HepG2 (cell line): Measurements from ENCODE around the gene CNTFR. TPM values are rescaled to one million over a fixed set of nuclear protein-coding genes. Genes with fewer than 3 reads are reported as not detected.

Source experiments
- CCDC6 ChIP-seq: sonication (generic); formaldehyde crosslinking; IDR thresholded peaks from 2 replicates; pipeline ENCODE4 v1.8.1; 2022; ENCODE audit warnings: mild to moderate bottlenecking, missing genetic modification reagents, moderate library complexity
- GMEB1 ChIP-seq: sonication (generic); formaldehyde crosslinking; IDR thresholded peaks from 2 replicates; pipeline ENCODE4 v1.5.1; 2020; ENCODE audit warnings: missing genetic modification reagents, mild to moderate bottlenecking, borderline replicate concordance
- HES4 ChIP-seq: sonication (generic); formaldehyde crosslinking; IDR thresholded peaks from 2 replicates; pipeline ENCODE4 v1.9.0; 2021; ENCODE audit warnings: mild to moderate bottlenecking, missing genetic modification reagents, borderline replicate concordance
- MAFF ChIP-seq: IDR thresholded peaks from 2 replicates; pipeline ENCODE4 v1.6.1; 2011; ENCODE audit warnings: low read depth, low read length, improper control_type of control experiment
- MBNL3 ChIP-seq: fragments of 250-450 bp; sonication (Bioruptor Pico); conservative IDR thresholded peaks from 2 replicates; pipeline ENCODE4 v1.8.0; 2022; ENCODE audit warnings: mild to moderate bottlenecking, inconsistent platforms
- MXD4 ChIP-seq: IDR thresholded peaks from 2 replicates; pipeline ENCODE4 v1.6.1; 2016; ENCODE audit warnings: mild to moderate bottlenecking, missing biosample characterization, missing genetic modification reagents
- PAXIP1 ChIP-seq: sonication (generic); formaldehyde crosslinking; conservative IDR thresholded peaks from 2 replicates; pipeline ENCODE4 v1.4.0; 2020; ENCODE audit warnings: mild to moderate bottlenecking, missing genetic modification reagents, moderate library complexity
- SAP130 ChIP-seq: IDR thresholded peaks from 2 replicates; pipeline ENCODE4 v1.6.1; 2016; ENCODE audit warnings: low read depth
- TFE3 ChIP-seq: IDR thresholded peaks from 2 replicates; pipeline ENCODE4 v1.6.1; 2016
- TSC22D2 ChIP-seq: sonication (generic); formaldehyde crosslinking; IDR thresholded peaks from 2 replicates; pipeline ENCODE4 v1.5.1; 2020; ENCODE audit warnings: missing genetic modification reagents, mild to moderate bottlenecking, borderline replicate concordance
- U2AF1 ChIP-seq: fragments of 200-400 bp; formaldehyde crosslinking; optimal IDR thresholded peaks from 2 replicates; pipeline ENCODE3; 2017; ENCODE audit warnings: mild to moderate bottlenecking, low read depth, low read length
- ZFP41 ChIP-seq: sonication (generic); formaldehyde crosslinking; IDR thresholded peaks from 2 replicates; pipeline ENCODE4 v1.4.0; 2020; ENCODE audit warnings: mild to moderate bottlenecking, missing genetic modification reagents, borderline replicate concordance
- ZGPAT ChIP-seq: IDR thresholded peaks from 2 replicates; pipeline ENCODE4 v1.6.1; 2016; ENCODE audit warnings: mild to moderate bottlenecking
- ZNF101 ChIP-seq: sonication (generic); formaldehyde crosslinking; IDR thresholded peaks from 2 replicates; pipeline ENCODE4 v1.4.0; 2020; ENCODE audit warnings: mild to moderate bottlenecking, low read depth, missing genetic modification reagents, borderline replicate concordance
- ZNF580 ChIP-seq: IDR thresholded peaks from 2 replicates; pipeline ENCODE4 v1.6.1; 2016; ENCODE audit warnings: low read depth, borderline replicate concordance
- polyA plus RNA-seq, 8 experiments: library from polyadenylated mRNA; depleted of rRNA in 3 of 8; stranded (reverse) in 7 of 8; unstranded in 1 of 8; fragments of >200 nt; fragmentation: Illumina TruSeq in 4 of 8; extraction: Trizol in 4 of 8; gene quantifications; 2 replicates each; pipeline versions ENCODE4 v1.2.1 to v1.2.3, GENCODE V29; 2011 to 2016; ENCODE audit warnings: low read depth in 4 of 8, missing spikeins in 1 of 8, mixed read lengths in 1 of 8; ENCODE audit not compliant: insufficient read depth in 1 of 8
- total RNA-seq, 5 experiments: library from RNA; depleted of rRNA; stranded (reverse); fragments of >200 nt; fragmentation: Illumina TruSeq; extraction: Trizol; gene quantifications; 2 replicates each; pipeline ENCODE4 v1.2.3, GENCODE V29; 2016; ENCODE audit warnings: low read depth in 1 of 5
- TF ChIP-seq, protein P1 (sequence below): sonication (generic); formaldehyde crosslinking; IDR thresholded peaks from 2 replicates; pipeline ENCODE4 v1.8.1; 2023; ENCODE audit warnings: mild to moderate bottlenecking, moderate library complexity, missing genetic modification reagents
- TF ChIP-seq, protein P2 (sequence below): sonication (generic); formaldehyde crosslinking; IDR thresholded peaks from 2 replicates; pipeline ENCODE4 v1.5.0; 2020; ENCODE audit warnings: mild to moderate bottlenecking, missing genetic modification reagents, moderate library complexity

The CNTFR gene
- total and polyA plus RNA-seq, 2 of the 13 experiments (the other 11 are each of a cell fraction or from before 2014, with no cell fraction given) = not detected

GRCh38 chr9:34633851-34634550, 44.5 kb upstream of the CNTFR start (continued):
- no peak for TF ChIP-seq PAXIP1
- TF ChIP-seq ZNF580 (CRISPR knock-in tag) = peak; percentile 46; the same call in 1 of the 2 replicates
- no peak for TF ChIP-seq U2AF1
- TF ChIP-seq ZNF101 (CRISPR knock-in tag) = no peak
- TF ChIP-seq GMEB1 = no peak
- no peak for TF ChIP-seq MXD4 (CRISPR knock-in tag)
- TF ChIP-seq TSC22D2 (CRISPR knock-in tag) = no peak
- TF ChIP-seq ZGPAT = peak; percentile 23; the same call in 1 of the 2 replicates
- TF ChIP-seq ZFP41 (CRISPR knock-in tag) = no peak
- TF ChIP-seq SAP130 (CRISPR knock-in tag) = 0 out of 2 replicates have a peak, but pooled peaks have one; percentile 32
- no peak for TF ChIP-seq MAFF
- TF ChIP-seq, protein P1, sequence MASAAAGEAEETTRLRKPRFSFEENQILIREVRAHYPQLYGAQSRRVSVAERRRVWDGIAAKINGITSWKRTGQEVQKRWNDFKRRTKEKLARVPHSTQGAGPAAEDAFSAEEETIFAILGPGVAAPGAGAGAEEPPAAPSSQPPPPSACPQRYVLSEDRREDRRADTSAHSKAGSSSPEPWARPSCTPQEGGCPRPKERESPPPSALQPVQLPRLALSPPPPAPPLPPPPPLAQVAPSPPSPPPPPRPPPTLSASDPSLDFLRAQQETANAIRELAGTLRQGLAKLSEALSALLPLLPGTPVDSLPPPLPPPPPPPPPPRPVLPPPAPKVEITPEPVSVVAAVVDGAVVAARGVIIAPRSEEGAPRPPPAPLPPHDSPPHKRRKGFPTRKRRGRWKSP (CRISPR knock-in tag) = 0 out of 2 replicates have a peak, but pooled peaks have one; percentile 32
- TF ChIP-seq, protein P2, sequence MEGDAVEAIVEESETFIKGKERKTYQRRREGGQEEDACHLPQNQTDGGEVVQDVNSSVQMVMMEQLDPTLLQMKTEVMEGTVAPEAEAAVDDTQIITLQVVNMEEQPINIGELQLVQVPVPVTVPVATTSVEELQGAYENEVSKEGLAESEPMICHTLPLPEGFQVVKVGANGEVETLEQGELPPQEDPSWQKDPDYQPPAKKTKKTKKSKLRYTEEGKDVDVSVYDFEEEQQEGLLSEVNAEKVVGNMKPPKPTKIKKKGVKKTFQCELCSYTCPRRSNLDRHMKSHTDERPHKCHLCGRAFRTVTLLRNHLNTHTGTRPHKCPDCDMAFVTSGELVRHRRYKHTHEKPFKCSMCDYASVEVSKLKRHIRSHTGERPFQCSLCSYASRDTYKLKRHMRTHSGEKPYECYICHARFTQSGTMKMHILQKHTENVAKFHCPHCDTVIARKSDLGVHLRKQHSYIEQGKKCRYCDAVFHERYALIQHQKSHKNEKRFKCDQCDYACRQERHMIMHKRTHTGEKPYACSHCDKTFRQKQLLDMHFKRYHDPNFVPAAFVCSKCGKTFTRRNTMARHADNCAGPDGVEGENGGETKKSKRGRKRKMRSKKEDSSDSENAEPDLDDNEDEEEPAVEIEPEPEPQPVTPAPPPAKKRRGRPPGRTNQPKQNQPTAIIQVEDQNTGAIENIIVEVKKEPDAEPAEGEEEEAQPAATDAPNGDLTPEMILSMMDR (CRISPR knock-in tag) = peak; percentile 90
- TF ChIP-seq MBNL3 (CRISPR knock-in tag) = no peak
- no peak for TF ChIP-seq HES4 (CRISPR knock-in tag)
- no peak for TF ChIP-seq TFE3 (CRISPR knock-in tag)
- no peak for TF ChIP-seq CCDC6
